Kidney epithelial cell (primary cell): ENCODE data around the gene LAT. TPM values are rescaled to one million over a fixed set of nuclear protein-coding genes. Genes with fewer than 3 reads are reported as not detected.
A peak's percentile ranks its signal among the peaks of the same experiment; 100 is the strongest.

Experiments
- DNase-seq: peaks from one replicate; pipeline ENCODE4 v3.0.0-alpha.2; 2010; ENCODE audit warnings: low read depth
- H3K27me3 ChIP-seq: 2 replicates; pipeline ENCODE4 v1.6.0; 2011; ENCODE audit warnings: low read length; ENCODE audit not compliant: control insufficient read depth, insufficient read depth
- H3K36me3 ChIP-seq: 2 replicates; pipeline ENCODE4 v1.5.1; 2011; ENCODE audit warnings: low read length; ENCODE audit not compliant: control insufficient read depth, insufficient read depth
- H3K4me3 ChIP-seq: 2 replicates; pipeline ENCODE4 v1.5.1; 2011; ENCODE audit warnings: low read depth, mild to moderate bottlenecking, control low read depth, low read length
- CTCF ChIP-seq: IDR thresholded peaks from 2 replicates; pipeline ENCODE4 v1.5.1; 2011; ENCODE audit warnings: mild to moderate bottlenecking, moderate library complexity, low read length, control low read depth, inconsistent platforms; ENCODE audit not compliant: insufficient read depth, poor library complexity, severe bottlenecking
- total RNA-seq: library from RNA; depleted of rRNA; stranded (reverse); fragments of >200 nt; gene quantifications from 2 replicates; pipeline ENCODE4 v1.2.3, GENCODE V29; 2015

LAT gene
- total RNA-seq, 1 donor from 2014 or later, result 2.9 TPM

- H3K36me3 ChIP-seq, result no peaks in the 10 kb centered on the region
- H3K27me3 ChIP-seq, result no peaks in the 10 kb centered on the region
- DNase-seq, result no peak
- no peak for TF ChIP-seq CTCF
- no peak overlapping the region for H3K4me3 ChIP-seq
Observed at GRCh38 chr16:29025218-29025617, 40.4 kb downstream of the LAT start.

- H3K36me3 ChIP-seq, result no peaks in the 10 kb centered on the region
- no peak overlapping the region for H3K4me3 ChIP-seq
- DNase-seq, result no peak
- TF ChIP-seq CTCF, result no peak
- no peaks in the 10 kb centered on the region for H3K27me3 ChIP-seq
Observed at GRCh38 chr16:29025735-29026134, 40.9 kb downstream of the LAT start.

- no peaks in the 10 kb centered on the region for H3K27me3 ChIP-seq
- DNase-seq, result no peak
- no peak for TF ChIP-seq CTCF
- H3K36me3 ChIP-seq, result no peaks in the 10 kb centered on the region
- no peak overlapping the region for H3K4me3 ChIP-seq
Observed at GRCh38 chr16:29028457-29029167, 43.8 kb downstream of the LAT start.

- peak; percentile 96 for DNase-seq
- H3K4me3 ChIP-seq, result no peak overlapping the region
- H3K27me3 ChIP-seq, result no peaks in the 10 kb centered on the region
- no peaks in the 10 kb centered on the region for H3K36me3 ChIP-seq
- no peak for TF ChIP-seq CTCF
Observed at GRCh38 chr16:29029168-29029994, 44.5 kb downstream of the LAT start.

GRCh38 chr16:29030086-29030840, 45.4 kb downstream of the LAT start:
- no peak for DNase-seq
- H3K27me3 ChIP-seq, result no peaks in the 10 kb centered on the region
- TF ChIP-seq CTCF, result no peak
- H3K36me3 ChIP-seq, result no peaks in the 10 kb centered on the region
- no peak overlapping the region for H3K4me3 ChIP-seq

Other genes starting within 250 kb of the LAT start
- gene NPIPB9, start 233.3 kb upstream of the LAT start, total RNA-seq, result 0.68 and 2.7 TPM in 2 replicates
- gene ATXN2L, start 162.1 kb upstream of the LAT start, total RNA-seq, result 150 and 197 TPM in 2 replicates
- 169 and 185 TPM in 2 replicates for gene TUFM, start 138.7 kb upstream of the LAT start, total RNA-seq
- gene SH2B1, start 121.2 kb upstream of the LAT start, total RNA-seq, result 26.8 and 29.1 TPM in 2 replicates
- gene ATP2A1, start 106.6 kb upstream of the LAT start, total RNA-seq, result 0.17 and 0.48 TPM in 2 replicates
- gene RABEP2, start 59.8 kb upstream of the LAT start, total RNA-seq, result 38.3 and 44.6 TPM in 2 replicates
- 0.14 TPM in 1 of 2 replicates, not detected in the other for gene CD19, start 53.1 kb upstream of the LAT start, total RNA-seq
- 18.4 and 20.8 TPM in 2 replicates for gene NFATC2IP, start 34.1 kb upstream of the LAT start, total RNA-seq
- 77.2 and 115 TPM in 2 replicates for gene SPNS1, start 10.3 kb upstream of the LAT start, total RNA-seq